Astrocyte of the hippocampus (primary cell): ENCODE measurements around the gene NMNAT3.
"Not testable (repeated sequence)": the region's sequence is repeated elsewhere in the genome, so short reads cannot be mapped to it uniquely, and the experiment has no call there.

ENCODE experiments used
- DNase-seq: peaks from one replicate; pipeline ENCODE4 v3.0.0; 2011; ENCODE audit warnings: low read depth, low spot score

The NMNAT3 gene

DNA sequence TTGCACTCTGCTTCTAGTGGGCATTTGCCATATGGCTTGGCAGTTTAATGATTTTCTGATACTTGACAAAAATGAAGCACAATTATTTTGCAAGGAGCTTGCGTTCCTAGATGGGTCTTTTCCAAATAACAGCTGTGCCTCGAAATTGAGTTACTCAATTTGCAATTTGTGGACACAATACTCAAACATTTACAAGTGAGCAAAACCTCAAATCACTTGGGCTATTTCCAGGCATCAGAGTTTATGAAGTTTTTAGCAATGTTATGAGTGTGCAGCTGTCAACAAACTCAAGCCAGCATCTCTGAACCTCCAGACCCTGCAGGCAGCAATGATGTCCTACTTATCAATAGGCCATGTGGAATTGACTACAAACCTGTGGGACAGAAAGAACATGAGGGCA, 41.3 kb downstream of the NMNAT3 start:
- DNase-seq: no peak

- DNase-seq: peak; percentile 15
Measured at GRCh38 chr3:139634111-139634635, 43.6 kb downstream of the NMNAT3 start.

GRCh38 chr3:139633511-139633910, 44.3 kb downstream of the NMNAT3 start:
- no peak for DNase-seq

DNA sequence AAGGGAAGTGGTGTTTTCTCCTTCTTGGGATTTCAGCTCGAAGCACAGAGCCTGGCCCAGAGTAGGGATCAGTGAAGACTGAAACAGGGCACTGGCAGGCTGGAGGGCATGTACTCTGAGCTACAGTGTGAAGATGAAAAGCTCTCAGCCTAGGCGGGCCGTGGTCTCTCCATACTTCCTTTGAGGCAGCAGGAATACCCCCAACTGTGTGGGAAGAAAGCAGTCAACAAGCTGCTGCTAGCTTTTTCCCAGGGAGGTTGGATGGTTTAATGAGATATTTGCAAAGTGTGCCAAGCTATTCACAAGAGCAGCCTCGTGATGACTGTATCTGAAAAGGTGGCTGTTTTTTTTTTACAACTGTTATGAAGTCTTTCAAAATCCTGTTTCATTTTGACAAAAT, 47.2 kb downstream of the NMNAT3 start:
- DNase-seq: peak; percentile 45

DNA sequence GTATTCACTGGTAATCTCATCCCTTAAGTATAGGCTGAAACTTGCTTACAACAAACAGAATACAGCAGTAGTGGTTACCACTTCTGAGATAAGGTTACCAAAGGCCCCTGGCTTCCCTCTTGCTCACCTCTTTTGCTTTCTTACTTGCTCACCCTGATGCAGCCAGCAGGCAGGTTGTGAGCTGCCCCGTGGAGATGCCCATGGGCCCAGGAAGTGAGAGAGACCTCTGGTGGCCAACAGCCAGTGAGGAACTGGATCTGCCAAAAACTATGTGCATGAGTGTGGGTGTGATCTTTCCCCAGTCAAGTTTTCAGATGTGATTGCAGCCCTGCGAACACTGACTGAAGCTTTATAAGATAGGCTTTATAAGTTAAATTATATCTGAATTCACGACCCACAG, 48.7 kb downstream of the NMNAT3 start:
- DNase-seq: no peak

DNA sequence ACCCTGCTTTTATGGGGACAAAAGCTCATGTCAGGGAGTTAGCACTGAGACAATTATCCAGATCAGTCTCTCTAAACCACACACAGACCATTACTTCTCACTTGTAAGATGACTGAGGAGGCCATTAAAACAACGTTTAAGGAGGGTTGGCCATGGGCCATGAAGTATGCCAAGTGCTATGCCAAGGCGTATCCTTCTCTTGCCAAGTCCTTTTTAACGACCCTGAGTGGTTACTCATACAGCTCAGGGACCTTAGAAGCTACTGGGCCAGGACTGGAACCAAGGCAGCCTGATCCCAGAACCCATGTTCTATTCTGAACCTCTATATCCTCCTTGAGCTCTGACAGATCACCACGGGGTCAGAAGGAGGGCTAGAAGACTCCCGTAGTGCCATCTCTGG, 50.0 kb downstream of the NMNAT3 start:
- no peak for DNase-seq

GRCh38 chr3:139620438-139620837, 57.3 kb downstream of the NMNAT3 start:
- DNase-seq: no peak

GRCh38 chr3:139619484-139619883, 58.3 kb downstream of the NMNAT3 start:
- DNase-seq: no peak

DNA sequence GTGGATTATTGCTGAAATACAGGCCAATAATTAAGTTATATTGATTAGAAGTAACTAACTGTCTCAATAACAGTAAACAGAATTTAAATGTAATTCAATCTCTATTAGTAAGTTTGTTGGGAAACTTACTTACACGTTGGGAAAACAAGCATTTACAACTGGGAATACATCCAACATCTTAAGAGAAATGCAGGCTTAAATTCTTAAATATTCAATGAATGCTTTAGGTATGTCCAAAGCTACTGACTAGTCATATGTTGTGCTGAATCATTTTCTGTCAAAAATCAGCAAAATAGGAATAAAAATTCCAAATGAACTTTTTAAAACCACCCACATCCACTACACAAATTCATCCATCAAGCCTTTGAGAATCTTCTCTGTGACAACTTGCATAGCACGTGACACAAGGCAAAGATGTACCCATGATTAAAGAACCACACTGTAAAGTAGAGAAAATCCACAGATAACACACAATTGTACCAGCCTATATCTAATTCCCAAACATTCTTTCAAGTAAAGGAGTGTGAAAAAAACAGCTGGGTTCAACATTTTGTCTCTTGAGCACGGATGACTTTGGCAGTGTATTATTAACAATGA, 60.0 kb downstream of the NMNAT3 start:
- no peak for DNase-seq

DNA sequence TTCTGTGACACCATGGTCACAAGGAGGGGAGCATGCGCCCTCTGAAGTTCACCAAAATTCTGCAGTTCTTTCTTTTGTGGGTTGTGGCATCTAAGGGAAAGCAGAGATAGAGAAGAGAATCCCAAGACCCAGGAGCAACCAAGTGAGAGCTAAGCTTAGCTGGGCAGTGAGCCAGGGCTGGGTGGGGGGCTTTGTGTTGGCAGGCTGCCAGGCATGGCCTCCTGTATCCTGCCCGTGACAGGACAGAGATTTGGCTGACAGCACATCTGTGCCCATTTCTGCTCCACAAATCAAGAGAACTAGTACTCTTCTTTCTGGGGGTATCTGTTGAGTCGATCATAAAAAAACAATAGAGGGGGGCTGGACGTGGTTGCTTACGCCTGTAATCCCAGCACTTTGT, 66.2 kb downstream of the NMNAT3 start:
- DNase-seq: no peak

- DNase-seq: no peak
Measured at GRCh38 chr3:139610886-139611285, 66.9 kb downstream of the NMNAT3 start.

- DNase-seq: no peak
Measured at GRCh38 chr3:139608924-139609323, 68.8 kb downstream of the NMNAT3 start.

- no peak for DNase-seq
Measured at GRCh38 chr3:139608108-139608380, 69.7 kb downstream of the NMNAT3 start.

- no peak for DNase-seq
Measured at GRCh38 chr3:139607257-139608107, 70.3 kb downstream of the NMNAT3 start.

GRCh38 chr3:139602003-139602402, 75.8 kb downstream of the NMNAT3 start:
- no peak for DNase-seq

DNA sequence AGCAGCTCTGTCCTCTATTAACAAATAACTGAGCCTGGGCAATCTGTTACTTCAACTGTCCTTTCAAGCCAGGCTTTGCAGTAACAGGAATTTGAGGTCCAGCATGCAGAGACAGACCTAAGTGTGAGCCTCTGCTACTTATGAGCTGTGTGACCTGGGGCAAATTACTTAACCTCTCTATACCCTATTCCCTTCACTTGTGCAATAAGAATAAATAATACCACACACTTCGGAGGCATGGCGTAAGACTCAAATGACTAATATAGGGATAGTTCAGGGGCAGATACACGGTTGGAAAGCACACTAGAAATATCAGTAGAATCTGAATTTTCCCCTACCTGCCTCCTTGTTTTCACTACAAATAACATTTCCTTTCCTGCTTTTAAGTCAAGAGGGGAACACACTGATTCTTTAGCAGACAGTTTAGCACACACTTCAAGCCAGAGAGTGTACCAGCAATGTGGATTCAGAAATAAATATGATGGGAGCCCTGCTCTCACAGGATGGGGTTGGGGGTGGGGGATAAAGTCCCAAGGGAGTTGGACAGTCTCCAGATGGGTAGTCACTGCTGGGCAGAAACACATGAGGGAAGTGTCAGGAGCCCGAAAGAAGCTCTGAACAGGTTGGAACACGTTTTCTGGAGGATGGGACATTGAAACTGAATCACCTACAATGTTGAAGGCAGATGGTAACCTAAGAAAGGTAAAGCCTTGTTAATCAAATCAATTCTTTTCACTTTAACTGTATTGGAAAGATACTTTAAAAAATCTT, 76.4 kb downstream of the NMNAT3 start:
- no peak for DNase-seq

GRCh38 chr3:139597947-139598346, 79.8 kb downstream of the NMNAT3 start:
- no peak for DNase-seq

GRCh38 chr3:139591186-139591585, 86.6 kb downstream of the NMNAT3 start:
- not testable (repeated sequence) for DNase-seq

- no peak for DNase-seq
Measured at GRCh38 chr3:139588450-139588849, 89.3 kb downstream of the NMNAT3 start.

DNA sequence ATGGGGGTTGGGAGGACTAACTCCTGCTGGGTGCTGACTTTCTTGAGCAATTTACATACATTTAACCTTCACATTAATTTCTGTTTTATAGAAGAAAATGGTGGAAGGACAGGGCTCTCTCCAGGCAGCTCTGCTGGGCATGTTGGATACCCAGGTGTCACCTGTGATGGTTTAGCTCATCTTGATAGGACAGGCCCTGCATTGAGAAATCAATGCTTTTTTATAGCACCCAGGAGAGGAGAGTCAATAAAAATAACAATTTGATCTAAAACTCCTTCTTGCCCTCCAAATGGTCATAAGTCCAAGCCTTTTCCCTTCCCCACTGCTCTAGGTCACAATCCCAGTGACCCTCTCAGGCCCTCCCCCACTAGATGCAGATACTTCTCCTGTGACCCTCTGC, 90.0 kb downstream of the NMNAT3 start:
- no peak for DNase-seq

DNA sequence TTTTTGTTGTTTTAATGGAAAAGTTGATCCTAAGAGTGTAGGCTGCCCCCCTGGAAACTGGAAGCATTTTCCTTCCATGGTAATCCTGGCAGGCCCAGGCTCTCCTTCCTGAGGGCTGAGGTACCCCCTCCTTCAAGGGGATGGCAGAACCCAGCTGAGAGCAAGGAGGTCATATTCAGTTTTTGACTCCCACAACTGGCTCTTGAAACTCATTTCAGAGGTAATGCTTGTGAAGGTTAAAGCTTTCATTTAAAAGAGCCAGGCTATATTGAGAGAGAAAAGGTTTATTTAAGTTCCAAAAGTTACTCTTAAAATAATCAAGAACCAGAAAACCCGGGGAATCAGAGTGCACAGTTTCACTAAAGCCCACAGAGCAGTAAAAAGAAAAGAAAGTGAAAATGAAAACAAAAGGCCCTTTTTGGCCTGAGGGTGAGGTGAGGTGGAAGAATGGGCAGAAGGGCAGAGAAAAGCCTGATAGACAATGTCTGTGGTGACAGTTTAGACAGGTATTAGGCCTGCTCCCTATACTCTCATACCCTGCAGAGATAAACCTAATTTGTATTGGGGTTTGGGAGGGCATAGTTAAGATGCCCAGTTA, 91.3 kb downstream of the NMNAT3 start:
- no peak for DNase-seq

GRCh38 chr3:139585820-139586219, 92.0 kb downstream of the NMNAT3 start:
- DNase-seq: peak; percentile 64
